K562 (cell line): ENCODE results near the gene CABP4. TPM values are rescaled to one million over a fixed set of nuclear protein-coding genes. Genes with fewer than 3 reads are reported as not detected.

ENCODE experiments used
- CHD4 ChIP-seq: fragments of 200-600 bp; sonication (generic); IDR thresholded peaks from 3 replicates; pipeline ENCODE4 v1.6.1; 2012; ENCODE audit warnings: low read depth, mild to moderate bottlenecking, mixed read lengths, low read length, inconsistent platforms; ENCODE audit not compliant: insufficient read depth, insufficient replicate concordance, poor library complexity, severe bottlenecking
- ETV1 ChIP-seq: fragments of 450-650 bp; conservative IDR thresholded peaks from 2 replicates; pipeline ENCODE4 v1.6.1; 2016; ENCODE audit warnings: missing genetic modification characterization, control low read depth, low read depth, missing compliant biosample characterization
- GATAD2A ChIP-seq: fragments of 450-650 bp; IDR thresholded peaks from 2 replicates; pipeline ENCODE4 v1.6.1; 2017
- HDAC8 ChIP-seq: fragments of 450-650 bp; IDR thresholded peaks from 2 replicates; pipeline ENCODE4 v1.6.1; 2016; ENCODE audit warnings: mild to moderate bottlenecking, missing genetic modification characterization, moderate library complexity, missing compliant biosample characterization
- MNT ChIP-seq, 2 experiments: fragments of 450-650 bp; conservative IDR thresholded peaks; 2 replicates each; pipeline ENCODE4 v1.6.1; 2017; ENCODE audit warnings: mild to moderate bottlenecking in 2 of 2, moderate library complexity in 2 of 2
- NFRKB ChIP-seq: fragments of 450-650 bp; IDR thresholded peaks from 2 replicates; pipeline ENCODE4 v1.6.1; 2016; ENCODE audit warnings: low read depth
- SIX5 ChIP-seq, 2 experiments: IDR thresholded peaks; 2 replicates each; pipeline ENCODE4 v1.6.1; 2011; ENCODE audit warnings: low read length in 2 of 2, borderline replicate concordance in 1 of 2, low read depth in 1 of 2, mild to moderate bottlenecking in 1 of 2, moderate library complexity in 1 of 2; ENCODE audit not compliant: insufficient read depth in 1 of 2
- TEAD1 ChIP-seq, 2 experiments: fragments of 450-650 bp in 1 of 2; sonication (generic) in 1 of 2; formaldehyde crosslinking; IDR thresholded peaks; 2 replicates each; pipeline versions ENCODE4 v1.4.0 to v1.8.0; 2020 to 2022; ENCODE audit warnings: mild to moderate bottlenecking in 2 of 2, missing genetic modification reagents in 1 of 2
- ZBTB9 ChIP-seq: fragments of 450-650 bp; formaldehyde crosslinking; IDR thresholded peaks from 2 replicates; pipeline ENCODE4 v1.4.0; 2020; ENCODE audit warnings: mild to moderate bottlenecking, moderate library complexity
- ZFP1 ChIP-seq: fragments of 450-650 bp; formaldehyde crosslinking; IDR thresholded peaks from 2 replicates; pipeline ENCODE4 v1.4.0; 2020; ENCODE audit warnings: mild to moderate bottlenecking, mixed read lengths
- ZNF584 ChIP-seq: fragments of 200-800 bp; sonication (Bioruptor generic); IDR thresholded peaks from 2 replicates; pipeline ENCODE4 v1.6.1; 2016; ENCODE audit warnings: low read depth, mild to moderate bottlenecking, missing genetic modification characterization, missing compliant biosample characterization
- polyA plus RNA-seq, 8 experiments: library from polyadenylated mRNA; depleted of rRNA in 4 of 8; stranded (reverse) in 5 of 8; unstranded in 3 of 8; fragments of >200 nt; fragmentation: Nextera tagmentation in 2 of 8; fragmentation: Illumina TruSeq in 1 of 8; extraction: Ambion mirVana in 2 of 8; extraction: Trizol in 1 of 8; gene quantifications; 2 replicates each; pipeline versions ENCODE4 v1.2.1 to v1.2.3, GENCODE V29; 2011 to 2014; ENCODE audit warnings: inconsistent platforms in 1 of 8, missing spikeins in 1 of 8
- total RNA-seq, 7 experiments: library from RNA; depleted of rRNA in 6 of 7; stranded (reverse); fragments of >200 nt in 6 of 7; fragmentation: Illumina TruSeq in 2 of 7; extraction: Trizol in 2 of 7; gene quantifications; 2 replicates each; pipeline versions ENCODE4 v1.2.1 to v1.2.3, GENCODE V29; 2011 to 2021; ENCODE audit warnings: low replicate concordance in 1 of 7
- TF ChIP-seq, protein P1 (sequence below), 2 experiments: fragments of 450-650 bp; formaldehyde crosslinking in 1 of 2; IDR thresholded peaks; 2 replicates each; pipeline versions ENCODE4 v1.4.0 to v1.6.1; 2014 to 2020; ENCODE audit warnings: mild to moderate bottlenecking in 2 of 2, borderline replicate concordance in 1 of 2, low read depth in 1 of 2
- TF ChIP-seq, protein P2 (sequence below): fragments of 450-650 bp; IDR thresholded peaks from 2 replicates; pipeline ENCODE4 v1.6.1; 2016; ENCODE audit warnings: low read depth, mild to moderate bottlenecking, moderate library complexity

CABP4 gene
- total and polyA plus RNA-seq, 9 of the 15 experiments (the other 6 are each of a cell fraction or from before 2014, with no cell fraction given): 0.11 TPM; not detected in 8

- TF ChIP-seq TEAD1 (CRISPR knock-in tag; IDR thresholded peaks at IDR 0.05) (peak in 1 of 2 experiments; percentile 99; a peak in 2 of 4 replicates), MNT (conservative IDR thresholded peaks at IDR 0.05) (peak in 1 of 2 experiments; percentile 45; a peak in 1 of 4 replicates), SIX5 (IDR thresholded peaks at IDR 0.05; ENCODE audit: borderline replicate concordance in 1 of 2, insufficient read depth in 1 of 2, low read depth in 1 of 2, low read length in 2 of 2) (peak; percentile 37 to 38; a peak in 2 of 4 replicates), NFRKB (peak; percentile 93), ZBTB9 (peak; percentile 76; the same call in 1 of the 2 replicates), CHD4 (no peak), ETV1 (tag) (peak; percentile 69), ZFP1 (no peak), ZNF584 (no peak), GATAD2A (peak; percentile 99), HDAC8 (tag) (peak; percentile 84)
- TF ChIP-seq, protein P1, sequence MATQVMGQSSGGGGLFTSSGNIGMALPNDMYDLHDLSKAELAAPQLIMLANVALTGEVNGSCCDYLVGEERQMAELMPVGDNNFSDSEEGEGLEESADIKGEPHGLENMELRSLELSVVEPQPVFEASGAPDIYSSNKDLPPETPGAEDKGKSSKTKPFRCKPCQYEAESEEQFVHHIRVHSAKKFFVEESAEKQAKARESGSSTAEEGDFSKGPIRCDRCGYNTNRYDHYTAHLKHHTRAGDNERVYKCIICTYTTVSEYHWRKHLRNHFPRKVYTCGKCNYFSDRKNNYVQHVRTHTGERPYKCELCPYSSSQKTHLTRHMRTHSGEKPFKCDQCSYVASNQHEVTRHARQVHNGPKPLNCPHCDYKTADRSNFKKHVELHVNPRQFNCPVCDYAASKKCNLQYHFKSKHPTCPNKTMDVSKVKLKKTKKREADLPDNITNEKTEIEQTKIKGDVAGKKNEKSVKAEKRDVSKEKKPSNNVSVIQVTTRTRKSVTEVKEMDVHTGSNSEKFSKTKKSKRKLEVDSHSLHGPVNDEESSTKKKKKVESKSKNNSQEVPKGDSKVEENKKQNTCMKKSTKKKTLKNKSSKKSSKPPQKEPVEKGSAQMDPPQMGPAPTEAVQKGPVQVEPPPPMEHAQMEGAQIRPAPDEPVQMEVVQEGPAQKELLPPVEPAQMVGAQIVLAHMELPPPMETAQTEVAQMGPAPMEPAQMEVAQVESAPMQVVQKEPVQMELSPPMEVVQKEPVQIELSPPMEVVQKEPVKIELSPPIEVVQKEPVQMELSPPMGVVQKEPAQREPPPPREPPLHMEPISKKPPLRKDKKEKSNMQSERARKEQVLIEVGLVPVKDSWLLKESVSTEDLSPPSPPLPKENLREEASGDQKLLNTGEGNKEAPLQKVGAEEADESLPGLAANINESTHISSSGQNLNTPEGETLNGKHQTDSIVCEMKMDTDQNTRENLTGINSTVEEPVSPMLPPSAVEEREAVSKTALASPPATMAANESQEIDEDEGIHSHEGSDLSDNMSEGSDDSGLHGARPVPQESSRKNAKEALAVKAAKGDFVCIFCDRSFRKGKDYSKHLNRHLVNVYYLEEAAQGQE (IDR thresholded peaks at IDR 0.05; ENCODE audit: borderline replicate concordance): no peak
- TF ChIP-seq, protein P1 (CRISPR knock-in tag; IDR thresholded peaks at IDR 0.05; ENCODE audit: low read depth): peak; percentile 54; the same call in 1 of the 2 replicates
- TF ChIP-seq, protein P2, sequence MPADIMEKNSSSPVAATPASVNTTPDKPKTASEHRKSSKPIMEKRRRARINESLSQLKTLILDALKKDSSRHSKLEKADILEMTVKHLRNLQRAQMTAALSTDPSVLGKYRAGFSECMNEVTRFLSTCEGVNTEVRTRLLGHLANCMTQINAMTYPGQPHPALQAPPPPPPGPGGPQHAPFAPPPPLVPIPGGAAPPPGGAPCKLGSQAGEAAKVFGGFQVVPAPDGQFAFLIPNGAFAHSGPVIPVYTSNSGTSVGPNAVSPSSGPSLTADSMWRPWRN: no peak
Measured at GRCh38 chr11:67482827-67483798, 28.0 kb downstream of the CABP4 start, which contains the start of gene AIP (continued).
